ENCODE data around the gene OLAH.

The OLAH gene

GRCh38 chr10:15072358-15072757, 28.6 kb downstream of the OLAH start:
- FAIRE-seq, result no peak

- no peak for FAIRE-seq
Observed at GRCh38 chr10:15075421-15075820, 31.7 kb downstream of the OLAH start.

GRCh38 chr10:15083674-15084501, 40.1 kb downstream of the OLAH start:
- FAIRE-seq, result no peak

- FAIRE-seq, result peak; percentile 63
Observed at GRCh38 chr10:15084502-15084922, 40.8 kb downstream of the OLAH start.

- FAIRE-seq, result no peak
Observed at GRCh38 chr10:15088428-15089261, 44.9 kb downstream of the OLAH start, which contains the start of gene ACBD7. TSS of gene ACBD7 (minus strand) at chr10:15088776. CDS start at chr10:15088728, 48 bp downstream.

GRCh38 chr10:15091418-15091817, 47.7 kb downstream of the OLAH start:
- FAIRE-seq, result no peak

GRCh38 chr10:15092855-15093408, 49.2 kb downstream of the OLAH start:
- FAIRE-seq, result no peak

- no peak for FAIRE-seq
Observed at GRCh38 chr10:15096661-15097010, 52.9 kb downstream of the OLAH start.

GRCh38 chr10:15097011-15097812, 53.5 kb downstream of the OLAH start, which contains the start of gene RPP38:
TSS of gene RPP38 (plus strand) at chr10:15097355. CDS start at chr10:15103315, 5,960 bp downstream.
- FAIRE-seq, result no peak

GRCh38 chr10:15099886-15100285, 56.1 kb downstream of the OLAH start:
- no peak for FAIRE-seq

GRCh38 chr10:15103513-15103912, 59.8 kb downstream of the OLAH start:
- no peak for FAIRE-seq

- peak; percentile 20 for FAIRE-seq
Observed at GRCh38 chr10:15106352-15107013, 62.7 kb downstream of the OLAH start.

GRCh38 chr10:15112657-15113056, 68.9 kb downstream of the OLAH start:
- no peak for FAIRE-seq

- no peak for FAIRE-seq
Observed at GRCh38 chr10:15113766-15114165, 70.0 kb downstream of the OLAH start.

GRCh38 chr10:15116225-15116624, 72.5 kb downstream of the OLAH start:
- no peak for FAIRE-seq

- no peak for FAIRE-seq
Observed at GRCh38 chr10:15118615-15119014, 74.9 kb downstream of the OLAH start.

- FAIRE-seq, result no peak
Observed at GRCh38 chr10:15120523-15120922, 76.8 kb downstream of the OLAH start.

GRCh38 chr10:15121707-15122106, 78.0 kb downstream of the OLAH start:
- no peak for FAIRE-seq

GRCh38 chr10:15122477-15123030, 78.8 kb downstream of the OLAH start:
- FAIRE-seq, result no peak

Data from TTC549 (cell line).